Upper lobe of right lung (tissue), 1 donor: ENCODE data around the gene CDK9. TPM values are rescaled to one million over a fixed set of nuclear protein-coding genes. Genes with fewer than 3 reads are reported as not detected.

Experiments
- ATAC-seq: fragments of 200-7000 bp; cut with Tn5 transposase; one replicate; pipeline ENCODE4 v1.9.1; 2020; ENCODE audit warnings: mild to moderate bottlenecking, moderate library complexity
- DNase-seq: peaks from one replicate; pipeline ENCODE4 v3.0.0-alpha.2; 2020
- H3K27ac ChIP-seq: fragments of 200-600 bp; one replicate; pipeline ENCODE4 v1.8.0; 2022
- H3K27me3 ChIP-seq: fragments of 200-600 bp; one replicate; pipeline ENCODE4 v1.8.0; 2022; ENCODE audit warnings: mild to moderate bottlenecking
- H3K36me3 ChIP-seq: fragments of 200-600 bp; one replicate; pipeline ENCODE4 v1.8.0; 2022
- H3K4me1 ChIP-seq: fragments of 200-600 bp; one replicate; pipeline ENCODE4 v1.8.0; 2022
- H3K4me3 ChIP-seq: fragments of 200-600 bp; one replicate; pipeline ENCODE4 v1.8.0; 2022; ENCODE audit warnings: mild to moderate bottlenecking
- H3K9me3 ChIP-seq: fragments of 200-600 bp; one replicate; pipeline ENCODE4 v1.8.0; 2022
- intact Hi-C: fragments of 100-400 bp; cut with DNase I; formaldehyde crosslinking; loops from one replicate; pipeline ENCODE4 v1.11.0; 2022
- total RNA-seq: library from RNA; stranded (reverse); fragmentation: NEBNext Ultra II Directional; extraction: Animal tissue kit (Norgen Biotek cat#: 25700); gene quantifications from one replicate; pipeline ENCODE4 v1.2.1, GENCODE V29; 2021
- TF ChIP-seq, protein P1 (sequence below): fragments of 200-600 bp; IDR thresholded peaks from one replicate; pipeline ENCODE4 v1.8.0; 2022; ENCODE audit warnings: antibody characterized with exemption
- donor health status: DM: no; HTN: yes; CAD: no; lungs with severe emphysema.

CDK9 gene
- total RNA-seq, 1 donor from 2014 or later = 99.1 TPM

DNA sequence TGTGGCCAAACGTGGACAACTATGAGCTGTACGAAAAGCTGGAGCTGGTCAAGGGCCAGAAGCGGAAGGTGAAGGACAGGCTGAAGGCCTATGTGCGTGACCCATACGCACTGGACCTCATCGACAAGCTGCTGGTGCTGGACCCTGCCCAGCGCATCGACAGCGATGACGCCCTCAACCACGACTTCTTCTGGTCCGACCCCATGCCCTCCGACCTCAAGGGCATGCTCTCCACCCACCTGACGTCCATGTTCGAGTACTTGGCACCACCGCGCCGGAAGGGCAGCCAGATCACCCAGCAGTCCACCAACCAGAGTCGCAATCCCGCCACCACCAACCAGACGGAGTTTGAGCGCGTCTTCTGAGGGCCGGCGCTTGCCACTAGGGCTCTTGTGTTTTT is 3.3 kb downstream of the CDK9 start:
- intact Hi-C loops = no loop called here
- TF ChIP-seq, protein P1, sequence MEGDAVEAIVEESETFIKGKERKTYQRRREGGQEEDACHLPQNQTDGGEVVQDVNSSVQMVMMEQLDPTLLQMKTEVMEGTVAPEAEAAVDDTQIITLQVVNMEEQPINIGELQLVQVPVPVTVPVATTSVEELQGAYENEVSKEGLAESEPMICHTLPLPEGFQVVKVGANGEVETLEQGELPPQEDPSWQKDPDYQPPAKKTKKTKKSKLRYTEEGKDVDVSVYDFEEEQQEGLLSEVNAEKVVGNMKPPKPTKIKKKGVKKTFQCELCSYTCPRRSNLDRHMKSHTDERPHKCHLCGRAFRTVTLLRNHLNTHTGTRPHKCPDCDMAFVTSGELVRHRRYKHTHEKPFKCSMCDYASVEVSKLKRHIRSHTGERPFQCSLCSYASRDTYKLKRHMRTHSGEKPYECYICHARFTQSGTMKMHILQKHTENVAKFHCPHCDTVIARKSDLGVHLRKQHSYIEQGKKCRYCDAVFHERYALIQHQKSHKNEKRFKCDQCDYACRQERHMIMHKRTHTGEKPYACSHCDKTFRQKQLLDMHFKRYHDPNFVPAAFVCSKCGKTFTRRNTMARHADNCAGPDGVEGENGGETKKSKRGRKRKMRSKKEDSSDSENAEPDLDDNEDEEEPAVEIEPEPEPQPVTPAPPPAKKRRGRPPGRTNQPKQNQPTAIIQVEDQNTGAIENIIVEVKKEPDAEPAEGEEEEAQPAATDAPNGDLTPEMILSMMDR = no peak
- Histone ChIP-seq H3K27ac (no peak overlapping the region), H3K9me3 (no peaks in the 10 kb centered on the region), H3K4me3 (no peak overlapping the region), H3K4me1 (peaks cover 31% of the 10 kb centered on the region), H3K27me3 (no peaks in the 10 kb centered on the region), H3K36me3 (peaks cover 59% of the 10 kb centered on the region)
- ATAC-seq (no peak), DNase-seq (no peak)

- no peak overlapping the region for H3K4me3 ChIP-seq
- ATAC-seq = no peak
- intact Hi-C loops = no loop called here
- peaks cover 31% of the 10 kb centered on the region for H3K4me1 ChIP-seq
- TF ChIP-seq, protein P1 = no peak
- no peak overlapping the region for H3K27ac ChIP-seq
- no peaks in the 10 kb centered on the region for H3K27me3 ChIP-seq
- H3K36me3 ChIP-seq = peaks cover 59% of the 10 kb centered on the region
- no peak for DNase-seq
- H3K9me3 ChIP-seq = no peaks in the 10 kb centered on the region
These were observed 4.4 kb downstream of the CDK9 start for GRCh38 chr9:127790094-127790855.

DNA sequence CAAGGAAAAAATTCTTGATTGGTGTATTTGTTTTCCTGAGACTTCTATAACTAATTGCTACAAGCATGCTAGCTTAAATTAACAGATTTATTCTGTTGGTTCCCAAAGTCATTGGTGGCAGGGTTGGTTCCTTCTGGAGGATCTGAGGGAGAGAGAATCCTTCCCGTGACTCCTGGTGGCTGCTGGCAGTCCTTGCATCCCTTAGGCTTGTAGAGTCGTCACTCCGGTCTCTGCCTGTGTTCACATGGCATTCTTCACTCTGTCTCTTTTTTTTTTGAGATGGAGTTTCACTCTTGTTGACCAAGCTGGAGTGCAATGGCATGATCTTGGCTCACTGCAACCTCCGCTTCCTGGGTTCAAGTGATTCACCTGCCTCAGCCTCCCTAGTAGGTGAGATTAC is 5.3 kb downstream of the CDK9 start:
- TF ChIP-seq, protein P1 = no peak
- Histone ChIP-seq H3K9me3 (no peaks in the 10 kb centered on the region), H3K27ac (no peak overlapping the region), H3K4me1 (peaks cover 36% of the 10 kb centered on the region), H3K36me3 (peaks cover 59% of the 10 kb centered on the region), H3K4me3 (no peak overlapping the region), H3K27me3 (no peaks in the 10 kb centered on the region)
- ATAC-seq (no peak), DNase-seq (no peak)
- intact Hi-C loops = no loop called here

- no peak overlapping the region for H3K4me3 ChIP-seq
- no peak overlapping the region for H3K27ac ChIP-seq
- TF ChIP-seq, protein P1 = no peak
- intact Hi-C loops = no loop called here
- no peak for DNase-seq
- H3K36me3 ChIP-seq = peaks cover 52% of the 10 kb centered on the region
- no peaks in the 10 kb centered on the region for H3K27me3 ChIP-seq
- H3K9me3 ChIP-seq = no peaks in the 10 kb centered on the region
- no peak for ATAC-seq
- peaks cover 39% of the 10 kb centered on the region for H3K4me1 ChIP-seq
These were observed 6.7 kb downstream of the CDK9 start for GRCh38 chr9:127792417-127793031.

DNA sequence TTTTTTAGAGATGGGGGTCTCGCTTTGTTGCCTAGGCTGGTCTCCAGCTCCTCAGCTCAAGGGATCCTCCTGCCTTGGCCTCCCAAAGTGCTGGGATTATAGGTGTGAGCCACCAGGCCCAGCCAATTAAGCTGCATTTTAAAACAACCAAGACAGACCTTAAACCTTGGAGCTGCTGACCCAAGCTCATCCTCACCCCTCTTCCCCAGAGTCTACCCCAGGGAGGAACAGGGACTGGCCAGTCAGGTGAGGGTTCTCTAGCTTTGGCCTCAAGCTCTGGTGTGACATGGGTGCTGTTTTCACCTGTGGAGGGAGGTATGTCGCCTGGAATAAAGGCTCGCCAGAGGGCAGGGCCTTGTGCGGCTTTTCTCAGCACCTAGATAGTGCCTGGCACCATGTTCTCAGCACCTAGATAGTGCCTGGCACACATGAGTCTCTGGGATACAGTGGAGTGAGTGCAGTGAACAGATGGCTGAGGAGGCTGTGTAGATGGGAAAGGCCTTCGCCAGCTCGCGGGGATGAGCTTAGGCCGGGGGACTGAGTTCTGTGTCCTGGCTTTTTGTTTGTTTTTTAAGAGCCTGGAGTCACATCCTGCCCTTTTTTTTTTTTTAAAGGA is 7.4 kb downstream of the CDK9 start:
- Histone ChIP-seq H3K27me3 (no peaks in the 10 kb centered on the region), H3K27ac (no peak overlapping the region), H3K4me1 (peaks cover 35% of the 10 kb centered on the region), H3K36me3 (peaks cover 45% of the 10 kb centered on the region), H3K9me3 (no peaks in the 10 kb centered on the region), H3K4me3 (no peak overlapping the region)
- no peak for ATAC-seq
- intact Hi-C loops = no loop called here
- DNase-seq = no peak
- TF ChIP-seq, protein P1 = no peak
